Eye (tissue), 1 donor: ENCODE data around the gene KLHL18.
"Not testable (repeated sequence)": the region's sequence is repeated elsewhere in the genome, so short reads cannot be mapped to it uniquely, and the experiment has no call there.

Experiments used
- DNase-seq: peaks from one replicate; pipeline ENCODE4 v3.0.0-alpha.2; 2015

Gene KLHL18

GRCh38 chr3:47282424-47283192, at the start of gene KLHL18, which contains the start of gene KIF9:
Gene KLHL18 (plus strand): TSS chr3:47282944. CDS start chr3:47282966, 22 bp downstream.
Gene KIF9 (minus strand): TSS chr3:47282799. CDS start chr3:47277374, 5,425 bp downstream.
- DNase-seq, result peak; percentile 98

GRCh38 chr3:47238017-47238416, 44.7 kb upstream of the KLHL18 start:
- no peak for DNase-seq

DNA sequence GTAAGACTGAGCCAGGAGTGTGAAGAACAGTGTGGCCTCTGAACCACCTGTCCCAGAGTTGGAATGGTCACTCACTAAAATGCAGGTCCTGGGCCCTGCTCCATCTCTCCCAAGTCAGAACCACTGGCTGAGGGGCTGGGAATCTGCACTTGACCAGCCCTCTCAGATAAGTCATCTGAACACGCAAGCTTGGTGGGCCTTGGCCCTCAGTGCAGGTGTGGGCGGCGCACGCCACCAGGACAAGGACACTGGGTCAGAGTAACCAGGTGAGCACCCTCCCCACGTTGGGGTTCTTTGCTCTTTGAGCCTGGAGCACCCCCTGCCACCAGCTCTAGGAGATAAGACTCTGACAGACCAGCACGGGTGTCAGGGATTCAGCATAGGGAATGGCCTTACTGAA, 42.8 kb upstream of the KLHL18 start:
- no peak for DNase-seq

GRCh38 chr3:47243419-47244147, 39.2 kb upstream of the KLHL18 start:
- DNase-seq, result no peak

- DNase-seq, result no peak
These were observed 38.1 kb upstream of the KLHL18 start for GRCh38 chr3:47244531-47245100.

DNA sequence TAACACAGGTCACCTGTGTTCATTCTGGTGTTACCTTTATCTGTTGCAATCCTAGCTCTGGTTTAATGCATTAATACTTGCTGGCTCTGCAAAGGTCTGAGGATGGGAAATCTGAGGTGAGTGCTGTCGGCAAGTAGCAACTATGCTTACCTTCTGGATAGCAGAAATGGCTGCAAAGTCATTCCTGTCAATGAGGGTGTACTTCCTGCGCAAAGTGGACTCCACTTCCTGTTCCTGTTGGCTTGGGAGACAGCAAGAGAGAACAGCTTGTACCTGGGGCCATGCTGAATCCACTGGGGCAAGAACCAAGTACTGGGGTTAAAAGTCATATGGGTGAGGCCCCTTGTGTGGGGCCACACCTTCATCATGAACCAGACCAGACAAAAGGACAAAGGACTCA, 37.5 kb upstream of the KLHL18 start:
- no peak for DNase-seq

DNA sequence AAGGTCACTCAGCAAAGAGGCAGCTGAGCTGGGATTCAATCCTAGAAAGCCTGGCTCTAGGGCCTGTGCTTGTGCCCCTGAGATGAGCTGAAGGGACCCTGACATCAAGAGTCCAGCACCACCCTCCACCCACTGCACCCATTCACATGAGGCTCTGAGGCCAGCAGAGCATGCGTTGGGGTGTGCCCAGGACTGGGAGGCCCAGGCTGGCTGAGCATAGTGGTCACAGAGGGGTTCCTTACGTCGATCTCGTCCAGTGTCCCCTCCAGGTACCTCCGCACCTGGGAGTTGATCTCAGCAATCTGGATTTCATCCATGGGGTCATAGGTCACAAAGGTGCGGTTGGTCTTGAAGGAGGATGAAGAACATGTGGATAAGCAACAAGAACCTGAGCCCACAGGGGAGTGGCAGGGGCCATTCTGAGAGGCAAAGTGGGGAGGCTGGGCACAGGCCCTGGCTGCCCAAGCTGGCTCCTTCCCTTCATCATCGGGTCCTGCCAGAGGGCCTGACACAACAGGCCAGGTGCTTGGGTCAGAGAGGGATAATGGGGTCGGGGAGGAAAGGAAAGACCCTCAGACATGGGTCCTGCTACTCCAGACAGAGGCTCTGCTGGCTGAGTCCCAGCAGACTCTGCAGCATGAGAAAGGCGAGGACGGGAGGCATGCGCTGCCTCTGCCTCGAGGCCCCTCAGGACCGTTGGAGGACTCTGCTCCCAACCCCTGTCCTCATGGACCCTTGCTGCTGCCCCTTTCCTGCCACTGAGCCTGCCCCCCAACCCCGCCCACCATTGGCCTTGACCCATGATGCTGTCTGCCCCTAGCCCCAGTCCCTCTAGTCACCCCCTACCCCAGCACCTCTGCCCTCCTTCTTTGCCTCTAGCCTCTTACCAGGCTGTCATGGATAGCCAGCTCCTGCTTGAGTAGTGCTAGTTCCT, 35.3 kb upstream of the KLHL18 start:
- DNase-seq, result no peak

- no peak for DNase-seq
These were observed 32.3 kb upstream of the KLHL18 start for GRCh38 chr3:47250309-47251060.

DNA sequence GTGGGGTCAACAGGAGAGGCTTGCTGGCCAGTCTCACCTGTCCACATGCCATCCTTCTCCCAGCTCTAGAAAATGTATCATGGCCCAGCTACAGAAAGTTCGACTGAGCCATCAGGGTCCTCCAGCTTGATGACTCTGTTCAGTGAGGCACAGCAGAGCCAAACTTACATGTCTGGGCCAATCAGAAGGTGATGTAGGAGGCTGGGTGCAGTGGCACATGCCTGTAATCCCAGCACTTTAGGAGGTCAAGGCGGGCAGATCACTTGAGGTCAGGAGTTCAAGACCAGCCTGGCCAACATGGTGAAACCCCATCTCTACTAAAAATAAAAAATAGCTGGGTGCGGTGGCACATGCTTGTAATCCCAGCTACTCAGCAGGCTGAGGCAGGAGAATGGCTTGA, 31.7 kb upstream of the KLHL18 start:
- not testable (repeated sequence) for DNase-seq

DNA sequence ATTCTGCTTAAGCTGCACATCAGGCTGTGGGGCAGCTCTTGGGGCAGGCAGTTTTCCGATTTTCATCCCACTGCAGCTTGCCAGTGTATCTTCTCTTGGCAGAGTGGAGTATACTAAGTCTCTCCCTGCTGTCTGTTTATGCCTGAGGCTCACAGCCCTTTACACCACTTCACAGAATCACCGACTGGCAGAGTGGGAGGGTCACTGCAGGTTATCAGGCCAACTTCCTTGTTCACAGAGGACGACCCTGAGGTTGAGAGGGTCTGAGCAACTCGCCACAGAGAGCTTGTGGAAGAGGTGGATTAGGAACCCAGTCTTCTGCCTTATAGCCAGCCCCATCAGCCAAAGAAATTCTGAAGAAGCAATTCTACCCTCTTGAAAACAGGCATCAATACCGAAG, 31.1 kb upstream of the KLHL18 start:
- no peak for DNase-seq

DNA sequence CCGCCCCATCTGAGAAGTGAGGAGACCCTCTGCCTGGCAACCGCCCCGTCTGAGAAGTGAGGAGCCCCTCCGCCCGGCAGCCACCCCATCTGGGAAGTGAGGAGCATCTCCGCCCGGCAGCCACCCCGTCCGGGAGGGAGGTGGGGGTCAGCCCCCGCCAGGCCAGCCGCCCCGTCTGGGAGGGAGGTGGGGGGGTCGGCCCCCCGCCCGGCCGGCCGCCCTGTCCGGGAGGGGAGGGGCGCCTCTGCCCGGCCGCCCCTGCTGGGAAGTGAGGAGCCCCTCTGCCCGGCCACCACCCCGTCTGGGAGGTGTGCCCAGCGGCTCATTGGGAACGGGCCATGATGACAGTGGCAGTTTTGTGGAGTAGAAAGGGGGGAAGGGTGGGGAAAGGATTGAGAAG, 26.4 kb upstream of the KLHL18 start:
- DNase-seq, result not testable (repeated sequence)

- DNase-seq, result no peak
These were observed 23.6 kb upstream of the KLHL18 start for GRCh38 chr3:47259114-47259513.

DNA sequence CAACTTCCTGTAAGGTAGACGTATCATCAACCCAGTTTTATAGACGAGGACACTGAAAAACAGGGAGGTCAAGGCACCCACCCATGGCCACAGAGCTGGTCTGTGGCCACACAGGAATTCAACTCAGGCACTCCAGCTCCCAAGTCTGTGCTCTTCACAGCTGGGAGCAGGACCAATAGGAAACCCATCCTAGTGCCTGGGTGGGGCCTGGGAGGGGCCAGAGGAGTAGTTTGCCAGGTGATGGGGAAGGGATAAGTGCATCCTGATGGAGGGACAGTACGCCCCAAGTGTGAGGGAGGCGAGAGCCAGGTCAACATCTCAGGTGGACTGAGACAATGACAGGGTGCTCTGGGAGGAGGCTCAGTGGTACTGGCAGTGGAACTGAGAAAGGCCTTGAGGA, 22.1 kb upstream of the KLHL18 start:
- DNase-seq, result no peak

GRCh38 chr3:47261301-47261700, 21.4 kb upstream of the KLHL18 start:
- DNase-seq, result no peak

- no peak for DNase-seq
These were observed 17.7 kb upstream of the KLHL18 start for GRCh38 chr3:47265008-47265407.

DNA sequence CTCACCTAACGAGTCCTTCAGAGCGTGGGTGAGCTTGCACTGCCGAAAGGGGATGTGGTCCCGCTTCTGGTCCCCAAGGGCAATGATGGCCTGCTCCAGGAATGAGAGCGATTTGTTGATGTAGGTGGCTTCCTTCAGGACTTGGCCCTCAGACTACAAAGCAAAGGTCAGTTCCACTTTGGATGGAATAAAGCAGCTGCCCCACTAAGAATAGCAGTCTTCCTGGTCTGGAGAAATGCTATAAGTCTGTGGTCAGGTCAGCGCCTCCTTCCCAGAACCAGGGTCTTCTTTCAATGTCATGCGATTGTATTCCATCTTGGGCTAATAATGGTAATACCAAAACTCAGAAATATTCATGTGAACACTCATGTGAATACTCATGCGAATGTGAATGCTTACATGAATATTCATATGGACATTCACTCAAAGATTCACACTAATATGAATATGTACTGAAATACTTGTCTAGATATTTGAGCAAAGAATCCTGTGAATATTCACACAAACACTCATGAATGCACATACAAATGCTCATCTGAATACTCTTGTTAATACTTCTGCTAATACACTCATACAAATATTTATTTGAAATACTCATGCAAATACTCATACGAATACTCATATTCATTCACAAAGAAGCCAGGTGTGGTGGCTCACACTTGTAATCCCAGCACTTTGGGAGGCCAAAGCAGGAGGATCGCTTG, 16.9 kb upstream of the KLHL18 start:
- no peak for DNase-seq

- DNase-seq, result peak; percentile 58
These were observed 15.8 kb upstream of the KLHL18 start for GRCh38 chr3:47266709-47267489.

- no peak for DNase-seq
These were observed 15.3 kb upstream of the KLHL18 start for GRCh38 chr3:47267490-47267824.

DNA sequence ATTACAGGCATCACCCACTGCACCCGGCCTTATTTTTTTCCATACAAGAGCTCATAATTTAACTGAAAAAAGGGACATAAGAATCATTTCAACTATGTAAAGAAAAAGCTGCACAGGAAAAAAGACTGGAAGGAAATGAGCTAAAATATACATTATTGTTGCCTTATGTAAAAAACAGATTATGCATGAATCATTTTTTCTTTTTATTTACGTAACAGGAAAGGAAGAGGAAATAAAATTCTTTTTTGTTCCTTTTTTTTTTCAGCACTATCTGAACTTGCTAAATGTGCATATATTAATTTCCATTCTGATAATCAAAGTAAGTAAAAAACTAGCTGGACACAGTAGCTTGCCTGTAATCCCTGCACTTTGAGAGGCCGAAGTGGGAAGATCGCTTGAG, 12.2 kb upstream of the KLHL18 start:
- DNase-seq, result no peak

- DNase-seq, result no peak
These were observed 9.2 kb upstream of the KLHL18 start for GRCh38 chr3:47273564-47273963.

- DNase-seq, result no peak
These were observed 8.1 kb upstream of the KLHL18 start for GRCh38 chr3:47274652-47275051.
